Lower leg skin (tissue), 4 donors: ENCODE results near the gene PRDM15. TPM values are rescaled to one million over a fixed set of nuclear protein-coding genes. Genes with fewer than 3 reads are reported as not detected.

Experiments
- DNase-seq, 2 donors: peaks; one replicate each; pipeline ENCODE4 v3.0.0-alpha.2; 2019; ENCODE audit warnings: low spot score in 2 of 2
- H3K4me3 ChIP-seq: fragments of 200-600 bp; sonication (generic); 2 replicates; pipeline ENCODE4 v1.5.1; 2017; ENCODE audit warnings: mild to moderate bottlenecking, low read depth; ENCODE audit not compliant: poor library complexity, severe bottlenecking
- POLR2A ChIP-seq, 2 donors: fragments of 450-650 bp; IDR thresholded peaks; one replicate each; pipeline ENCODE4 v1.6.1; 2016 to 2017; ENCODE audit warnings: antibody characterized with exemption in 2 of 2, mild to moderate bottlenecking in 1 of 2, moderate library complexity in 1 of 2
- WGBS, 2 donors: methylation state at CpG; one replicate each; pipeline ENCODE4 v1.1.5; 2018; 5-methylcytosine and 5-hydroxymethylcytosine counted together
- intact Hi-C: fragments of 100-400 bp; cut with DNase I; formaldehyde crosslinking; loops from one replicate; pipeline ENCODE4 v1.15.0; 2023; ENCODE audit warnings: low total_unique reads
- total RNA-seq, 4 donors: library from RNA; depleted of rRNA; stranded (reverse); fragments of >200 nt; gene quantifications; one replicate each; pipeline ENCODE4 v1.1.0, GENCODE V29; 2016
- TF ChIP-seq, protein P1 (sequence below), 3 donors: fragments of 450-650 bp; IDR thresholded peaks; one replicate each; pipeline ENCODE4 v1.5.1; 2016; ENCODE audit warnings: antibody characterized with exemption in 3 of 3, mild to moderate bottlenecking in 3 of 3, moderate library complexity in 2 of 3

PRDM15 gene
- total RNA-seq, 4 donors from 2014 or later = 4.7 to 26.9 (median 9.1) TPM

DNA sequence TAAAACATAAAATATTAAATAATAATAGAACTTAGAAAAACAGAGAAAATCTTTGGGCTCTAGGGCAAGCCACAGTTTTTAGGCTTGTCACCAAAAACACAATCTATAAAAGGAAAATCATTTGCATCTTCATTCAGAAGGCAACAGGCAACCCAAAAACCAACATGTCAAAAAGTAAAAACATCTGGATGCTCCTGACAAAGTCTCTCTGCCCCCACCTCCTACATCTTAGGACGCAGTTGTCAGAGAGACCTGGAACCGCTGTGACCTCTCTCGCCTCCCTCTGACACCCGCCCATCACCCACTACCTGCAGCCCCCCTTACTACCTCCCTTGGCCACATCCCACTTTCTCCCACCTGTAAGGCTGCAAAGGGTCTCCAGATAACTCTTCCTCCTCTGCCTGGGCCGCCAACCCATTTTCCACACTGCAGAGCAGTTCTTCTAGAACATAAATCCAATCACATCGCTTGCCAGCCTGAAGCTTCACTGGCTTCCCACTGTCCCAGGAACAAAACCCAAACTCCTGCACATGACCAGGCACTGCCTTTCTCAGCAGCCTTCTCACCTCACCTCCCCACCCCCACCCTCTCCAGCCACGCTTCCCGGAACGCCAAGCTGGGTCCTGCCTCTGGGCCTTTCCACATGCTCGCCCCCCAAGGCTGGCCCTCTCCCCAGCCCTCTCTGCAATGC lies 14.7 kb downstream of the PRDM15 start:
- TF ChIP-seq, protein P1, sequence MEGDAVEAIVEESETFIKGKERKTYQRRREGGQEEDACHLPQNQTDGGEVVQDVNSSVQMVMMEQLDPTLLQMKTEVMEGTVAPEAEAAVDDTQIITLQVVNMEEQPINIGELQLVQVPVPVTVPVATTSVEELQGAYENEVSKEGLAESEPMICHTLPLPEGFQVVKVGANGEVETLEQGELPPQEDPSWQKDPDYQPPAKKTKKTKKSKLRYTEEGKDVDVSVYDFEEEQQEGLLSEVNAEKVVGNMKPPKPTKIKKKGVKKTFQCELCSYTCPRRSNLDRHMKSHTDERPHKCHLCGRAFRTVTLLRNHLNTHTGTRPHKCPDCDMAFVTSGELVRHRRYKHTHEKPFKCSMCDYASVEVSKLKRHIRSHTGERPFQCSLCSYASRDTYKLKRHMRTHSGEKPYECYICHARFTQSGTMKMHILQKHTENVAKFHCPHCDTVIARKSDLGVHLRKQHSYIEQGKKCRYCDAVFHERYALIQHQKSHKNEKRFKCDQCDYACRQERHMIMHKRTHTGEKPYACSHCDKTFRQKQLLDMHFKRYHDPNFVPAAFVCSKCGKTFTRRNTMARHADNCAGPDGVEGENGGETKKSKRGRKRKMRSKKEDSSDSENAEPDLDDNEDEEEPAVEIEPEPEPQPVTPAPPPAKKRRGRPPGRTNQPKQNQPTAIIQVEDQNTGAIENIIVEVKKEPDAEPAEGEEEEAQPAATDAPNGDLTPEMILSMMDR (IDR thresholded peaks at IDR 0.05) = no peak
- TF ChIP-seq POLR2A (IDR thresholded peaks at IDR 0.05) = no peak
- no peak overlapping the region for H3K4me3 ChIP-seq
- WGBS, 2 donors = 95% methylated on average over 10 of the region's 10 CpGs
- intact Hi-C loops = no loop called here
- DNase-seq = no peak

DNA sequence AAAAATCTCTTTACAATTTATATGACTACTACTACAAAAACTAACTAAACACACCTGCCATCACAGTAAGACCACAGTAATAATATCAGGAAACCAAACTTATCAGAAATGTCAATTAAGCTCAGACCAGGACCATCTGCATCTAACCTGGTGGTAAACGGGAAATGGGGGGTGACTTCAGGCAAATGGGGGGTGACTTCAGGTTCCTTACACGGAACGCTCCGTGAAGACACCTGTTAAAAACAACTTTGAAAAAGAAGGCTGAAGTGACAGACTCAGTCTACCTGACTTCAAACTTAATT lies 15.8 kb downstream of the PRDM15 start:
- no peak for TF ChIP-seq POLR2A (IDR thresholded peaks at IDR 0.05)
- TF ChIP-seq, protein P1 (IDR thresholded peaks at IDR 0.05) = no peak
- no peak overlapping the region for H3K4me3 ChIP-seq
- DNase-seq = no peak
- intact Hi-C loops = no loop called here
- WGBS, 2 donors = 89 to 92% methylated on average over 4 of the region's 4 CpGs

DNA sequence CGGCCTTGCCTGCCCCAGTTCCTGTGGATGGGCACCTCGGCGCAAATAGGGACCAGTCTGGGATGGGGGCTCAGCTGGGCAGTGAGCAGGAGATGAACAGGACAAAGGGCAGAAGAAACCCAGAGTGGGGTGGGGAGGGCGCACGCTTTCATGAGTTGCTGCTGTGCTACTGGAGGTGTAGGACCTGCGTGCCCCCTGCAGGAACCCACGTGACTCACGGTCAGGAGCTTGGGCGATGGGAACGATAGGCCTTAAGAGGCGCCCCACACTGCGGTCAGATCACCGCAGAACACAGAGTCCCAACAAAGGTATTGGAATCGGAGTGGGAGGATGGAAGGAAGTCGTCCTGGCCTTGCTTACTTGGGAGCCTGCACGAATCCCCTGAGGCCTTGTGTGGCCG lies 17.2 kb downstream of the PRDM15 start:
- DNase-seq = no peak
- no peak overlapping the region for H3K4me3 ChIP-seq
- intact Hi-C loops = no loop called here
- TF ChIP-seq, protein P1 (IDR thresholded peaks at IDR 0.05) = no peak
- no peak for TF ChIP-seq POLR2A (IDR thresholded peaks at IDR 0.05)
- 94 to 95% methylated on average over 17 of the region's 17 CpGs for WGBS, 2 donors

DNA sequence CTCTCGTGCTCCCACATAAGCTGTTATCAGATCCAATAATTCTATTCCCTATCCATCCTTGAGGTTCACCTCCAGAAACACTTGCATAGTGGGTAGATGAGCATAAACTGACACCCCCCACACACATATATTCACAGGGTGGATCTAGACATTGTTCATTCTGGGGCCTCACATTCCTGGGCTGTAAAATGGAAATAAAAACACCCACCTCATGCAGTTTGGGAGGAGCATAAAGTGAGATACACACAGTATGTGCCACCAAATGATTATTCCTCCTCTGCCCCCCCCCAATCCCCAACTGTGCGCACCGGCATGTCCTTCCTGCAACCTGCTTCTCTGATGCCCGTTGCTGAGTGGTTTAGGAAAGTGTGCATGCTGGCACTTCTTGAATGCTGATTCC lies 17.9 kb downstream of the PRDM15 start:
- TF ChIP-seq, protein P1 (IDR thresholded peaks at IDR 0.05) = no peak
- no peak for TF ChIP-seq POLR2A (IDR thresholded peaks at IDR 0.05)
- WGBS, 2 donors = 70 to 85% methylated on average over 4 of the region's 4 CpGs
- no peak overlapping the region for H3K4me3 ChIP-seq
- intact Hi-C loops = no loop called here
- no peak for DNase-seq

DNA sequence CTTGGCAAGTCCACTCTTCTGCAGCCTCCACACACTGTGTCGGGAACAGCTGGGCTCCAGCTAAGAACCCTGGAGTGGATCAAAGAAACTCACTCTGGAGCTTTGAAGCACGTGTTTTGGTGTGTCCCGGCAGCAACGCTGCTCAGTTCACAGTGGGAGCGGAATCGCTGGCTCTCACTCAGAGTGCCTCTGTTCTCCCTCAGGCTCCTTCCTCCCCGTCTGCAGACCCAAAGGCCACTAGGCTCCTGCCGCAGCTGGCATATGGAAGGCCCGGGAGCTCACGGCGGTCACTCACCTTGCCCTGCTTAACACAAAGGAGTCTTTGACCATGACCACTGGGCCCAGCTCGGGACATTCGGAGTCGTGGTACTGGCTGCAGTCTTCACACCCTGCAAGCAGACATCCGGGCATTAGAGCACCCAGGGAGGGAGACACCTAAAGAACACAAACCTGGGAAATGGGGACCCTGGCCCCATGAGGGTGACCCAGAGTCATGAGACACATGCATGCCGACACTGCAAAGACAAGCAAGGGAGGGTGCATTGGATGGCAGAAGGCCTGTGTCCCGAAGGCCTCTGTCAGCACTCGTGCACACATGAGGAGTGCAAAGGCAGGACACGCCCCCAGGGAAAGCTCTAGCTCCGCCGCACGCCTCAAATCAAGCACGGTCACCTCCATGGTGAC lies 19.7 kb downstream of the PRDM15 start:
- 93% methylated on average over 23 of the region's 23 CpGs for WGBS, 2 donors
- intact Hi-C loops = loop anchor here (2.0 kb wide), 1 partner anchor 33 kb away; no protein-coding TSS in a partner anchor
- no peak for DNase-seq
- H3K4me3 ChIP-seq = no peak overlapping the region
- TF ChIP-seq POLR2A (IDR thresholded peaks at IDR 0.05) = no peak
- TF ChIP-seq, protein P1 (IDR thresholded peaks at IDR 0.05) = no peak
